GM21723 (cell line): Measurements from ENCODE around the gene UBE2G2.

Source experiments
- ATAC-seq: cut with Tn5 transposase; IDR thresholded peaks from one replicate; pipeline ENCODE4 v1.9.1; 2021; ENCODE audit warnings: mild to moderate bottlenecking, moderate library complexity; ENCODE audit not compliant: unreplicated experiment

UBE2G2 gene

DNA sequence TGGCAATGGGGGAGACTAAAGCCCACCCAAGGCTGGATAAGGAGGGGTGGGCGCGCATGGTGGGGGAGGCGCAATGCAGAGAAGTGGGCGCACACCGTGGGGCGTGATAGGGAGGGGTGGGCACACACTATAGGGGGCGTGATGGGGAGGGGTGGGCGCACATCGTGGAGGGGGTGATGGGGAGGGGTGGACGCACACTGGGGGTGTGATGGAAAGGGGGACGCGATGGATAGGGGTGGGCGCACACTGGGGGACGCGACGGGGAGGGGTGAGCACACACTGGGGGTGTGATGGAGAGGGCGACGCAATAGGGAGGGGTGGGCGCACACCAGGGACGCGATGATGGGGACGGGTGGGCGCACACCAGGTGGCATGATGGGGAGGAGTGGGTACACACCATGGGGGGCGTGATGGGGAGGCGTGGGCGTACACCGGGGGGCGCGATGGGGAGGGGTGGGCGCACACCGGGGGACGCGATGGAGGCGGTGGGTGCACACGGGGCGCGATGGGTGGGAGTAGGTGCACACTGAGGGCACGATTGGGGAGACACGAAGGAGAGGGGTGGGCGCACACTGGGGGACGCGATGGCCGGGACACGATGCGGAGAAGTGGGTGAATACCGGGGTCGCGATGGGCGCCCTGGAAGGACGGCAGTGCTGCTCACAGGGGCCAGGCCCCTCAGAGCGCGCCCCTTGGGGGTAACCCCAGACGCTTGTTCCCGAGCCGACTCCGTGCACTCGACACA is 15.3 kb upstream of the UBE2G2 start:
- peak; percentile 23 for ATAC-seq

DNA sequence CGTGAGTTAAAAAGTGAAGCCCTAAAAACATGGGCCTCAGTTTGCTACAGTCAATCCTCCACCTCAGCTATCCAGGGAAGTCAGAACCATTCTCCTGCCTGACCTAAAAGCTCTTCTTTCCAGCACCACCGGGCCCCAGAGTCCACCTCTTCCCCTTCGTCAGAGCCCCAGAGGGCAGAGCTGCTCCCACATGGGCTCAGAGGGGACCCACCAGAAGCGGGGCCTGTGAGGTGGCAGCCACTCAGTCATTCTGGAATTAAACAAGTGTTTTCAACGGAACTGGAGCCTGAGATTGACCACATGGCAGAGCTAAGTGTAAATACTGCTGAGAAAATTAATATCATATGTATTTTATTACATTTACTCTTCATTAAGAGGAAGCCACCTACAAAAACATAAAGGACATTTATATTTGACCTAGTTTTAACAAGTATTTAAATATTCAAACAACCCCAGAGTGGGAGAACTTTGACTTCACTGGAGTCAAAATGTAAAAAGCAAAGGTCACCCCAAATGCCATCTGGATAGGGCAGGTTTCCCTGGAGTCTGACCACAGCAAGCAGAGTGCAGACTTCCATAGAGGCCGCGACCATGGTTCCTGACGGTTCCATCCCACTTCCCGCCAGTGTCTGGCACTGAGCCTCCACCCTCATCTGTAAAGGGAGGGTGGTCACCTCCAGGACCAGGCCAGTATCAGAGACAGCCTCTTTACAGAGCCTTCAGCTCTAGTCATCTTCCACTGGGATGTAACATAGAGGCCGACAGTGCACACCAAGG is 14.4 kb upstream of the UBE2G2 start:
- ATAC-seq, result no peak

- ATAC-seq, result no peak
Observed at GRCh38 chr21:44815225-44815624, 13.6 kb upstream of the UBE2G2 start.

DNA sequence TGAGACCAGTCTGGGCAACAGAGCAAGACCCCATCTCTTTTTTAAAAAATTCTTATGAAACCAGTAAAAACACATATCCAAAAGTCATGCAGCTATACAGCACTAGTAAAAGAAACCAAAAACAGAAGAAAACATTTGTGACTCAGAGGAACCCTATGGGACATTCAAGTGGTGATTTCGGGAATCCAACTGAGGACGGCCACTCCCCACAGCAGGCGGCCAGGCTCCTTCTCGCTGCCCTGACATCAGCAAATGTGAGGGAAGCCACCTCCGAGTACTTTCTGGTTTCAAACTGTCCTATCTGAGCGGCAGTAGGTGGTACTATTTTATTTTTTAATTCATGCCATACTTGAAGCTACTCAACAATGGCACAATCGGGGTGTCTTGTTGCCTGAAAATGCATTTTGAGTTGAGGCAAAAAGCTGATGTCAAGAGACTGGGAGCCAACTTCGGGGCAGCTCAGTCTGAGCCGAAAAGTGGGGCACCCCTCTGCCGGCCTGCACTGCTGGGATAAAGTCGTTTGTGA is 12.9 kb upstream of the UBE2G2 start:
- ATAC-seq, result no peak

GRCh38 chr21:44813727-44814126 is 12.1 kb upstream of the UBE2G2 start:
- ATAC-seq, result no peak

- no peak for ATAC-seq
Observed at GRCh38 chr21:44813149-44813548, 11.5 kb upstream of the UBE2G2 start.

DNA sequence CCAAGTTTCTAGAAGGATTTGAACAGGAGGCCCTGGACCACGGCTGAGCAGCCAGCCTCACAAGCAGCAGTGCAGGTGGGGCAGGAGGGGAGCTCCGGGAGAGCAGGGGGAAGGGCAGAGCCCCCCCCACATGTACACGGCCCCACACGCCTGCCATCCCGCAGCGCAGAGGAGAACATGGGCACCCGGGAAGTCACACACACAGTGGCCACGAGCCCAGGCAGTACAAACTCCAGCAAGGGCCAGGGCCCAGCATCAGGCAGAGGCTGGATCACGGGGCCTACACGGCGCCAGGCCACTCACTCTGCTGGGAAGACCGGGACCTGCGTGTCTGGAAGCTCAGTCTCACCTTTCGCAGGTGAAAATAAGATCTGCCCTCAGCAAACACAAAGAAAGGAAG is 11.0 kb upstream of the UBE2G2 start:
- no peak for ATAC-seq

DNA sequence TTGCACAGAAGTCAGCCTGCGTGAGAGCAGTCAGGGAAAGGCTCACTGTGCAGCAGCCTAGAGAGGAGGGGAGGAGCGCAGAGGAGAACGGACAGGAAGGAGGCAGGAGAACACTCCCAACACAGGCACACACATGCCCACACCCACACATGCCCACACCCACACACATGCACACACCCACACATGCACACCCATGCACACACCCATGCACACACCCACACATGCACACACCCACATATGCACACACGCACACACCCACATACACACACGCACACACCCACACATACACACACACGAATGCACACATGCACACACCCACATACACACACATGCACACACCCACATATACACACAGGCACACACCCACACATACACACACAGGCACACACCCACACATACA is 9.2 kb upstream of the UBE2G2 start:
- ATAC-seq, result no peak

GRCh38 chr21:44805859-44806258 is 4.2 kb upstream of the UBE2G2 start:
- ATAC-seq, result no peak

GRCh38 chr21:44805226-44805625 is 3.6 kb upstream of the UBE2G2 start:
- ATAC-seq, result no peak

- ATAC-seq, result no peak
Observed at GRCh38 chr21:44804762-44805161, 3.1 kb upstream of the UBE2G2 start.

DNA sequence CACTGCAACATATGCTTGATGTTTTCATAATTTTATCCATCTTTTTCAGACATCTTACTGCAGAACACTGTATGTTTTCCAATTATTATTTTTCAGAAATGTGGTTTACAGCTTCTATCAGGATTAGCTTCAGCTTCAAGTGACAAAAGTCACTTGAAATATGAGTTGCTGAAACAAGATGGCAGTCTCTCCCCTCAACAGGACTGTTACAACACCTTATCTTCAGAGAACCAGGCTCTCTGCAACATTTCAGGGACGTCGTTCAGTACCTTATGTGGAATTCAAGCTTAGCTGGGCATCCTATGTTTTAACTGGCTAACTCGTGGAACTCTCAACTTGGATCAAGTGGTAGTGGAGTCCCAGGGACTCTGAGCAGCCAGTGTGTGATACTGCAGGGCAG is 2.0 kb upstream of the UBE2G2 start:
- no peak for ATAC-seq

GRCh38 chr21:44802396-44803153 is 955 bp upstream of the UBE2G2 start:
- peak; percentile 17 for ATAC-seq

GRCh38 chr21:44800971-44801467 is 601 bp downstream of the UBE2G2 start:
- ATAC-seq, result peak; percentile 49

- ATAC-seq, result no peak
Observed at GRCh38 chr21:44800103-44800502, 1.5 kb downstream of the UBE2G2 start.

- no peak for ATAC-seq
Observed at GRCh38 chr21:44799646-44800045, 2.0 kb downstream of the UBE2G2 start.

DNA sequence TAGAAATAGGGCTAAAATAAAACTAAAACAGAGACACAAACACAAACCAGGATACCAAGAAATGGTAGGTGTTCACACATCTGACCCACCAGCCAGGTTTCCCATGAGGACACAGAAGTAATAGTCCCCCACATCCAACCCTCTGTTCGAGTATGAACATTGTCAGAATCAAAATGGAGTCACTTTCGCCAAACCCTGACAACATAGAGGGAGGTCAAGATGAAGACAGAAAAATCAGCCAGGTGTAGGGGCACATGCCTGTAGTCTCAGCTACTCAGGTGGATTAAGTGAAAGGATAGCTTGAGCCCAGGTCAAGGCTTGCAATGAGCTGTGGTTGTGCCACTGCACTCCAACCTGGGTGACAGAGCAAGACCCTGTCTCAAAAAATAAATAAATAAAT is 3.8 kb downstream of the UBE2G2 start:
- ATAC-seq, result no peak

- no peak for ATAC-seq
Observed at GRCh38 chr21:44795342-44795741, 6.3 kb downstream of the UBE2G2 start.

DNA sequence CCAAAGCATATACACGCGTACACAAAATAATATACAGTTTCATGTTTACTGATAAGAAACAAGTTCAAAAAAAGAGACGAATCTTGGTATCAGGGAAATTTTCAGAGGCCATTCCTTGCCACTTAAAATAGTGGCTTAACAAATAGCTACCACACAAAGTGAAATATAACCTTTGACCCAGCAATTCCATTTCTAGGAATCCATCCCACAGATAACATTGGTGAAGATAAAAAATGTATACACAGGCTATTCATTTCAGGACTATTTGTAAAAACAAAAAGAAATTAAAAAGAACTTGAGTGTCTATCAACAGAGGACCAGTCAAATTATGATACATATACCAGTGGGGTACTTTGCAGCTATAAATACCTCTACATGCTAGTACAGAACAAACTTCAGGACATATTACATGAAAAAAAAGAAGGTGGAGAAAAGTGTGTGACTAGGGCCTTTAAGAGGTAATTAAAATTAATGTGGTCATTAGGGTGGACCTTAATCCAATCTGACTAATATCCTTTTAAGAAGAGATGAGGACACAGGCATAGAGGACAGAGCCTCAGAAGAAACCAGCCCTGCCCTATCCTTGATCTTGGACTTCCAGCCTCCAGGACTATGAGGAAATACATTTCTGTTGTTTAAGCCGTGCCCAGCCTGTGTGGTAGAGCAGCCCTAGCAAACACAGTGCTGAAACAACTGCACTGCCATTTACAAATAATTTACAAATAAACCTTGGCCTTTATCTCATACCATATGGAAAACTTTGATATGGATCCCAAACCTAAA is 7.8 kb downstream of the UBE2G2 start:
- no peak for ATAC-seq
